ENCODE measurements around the gene LRRC32.

DNA sequence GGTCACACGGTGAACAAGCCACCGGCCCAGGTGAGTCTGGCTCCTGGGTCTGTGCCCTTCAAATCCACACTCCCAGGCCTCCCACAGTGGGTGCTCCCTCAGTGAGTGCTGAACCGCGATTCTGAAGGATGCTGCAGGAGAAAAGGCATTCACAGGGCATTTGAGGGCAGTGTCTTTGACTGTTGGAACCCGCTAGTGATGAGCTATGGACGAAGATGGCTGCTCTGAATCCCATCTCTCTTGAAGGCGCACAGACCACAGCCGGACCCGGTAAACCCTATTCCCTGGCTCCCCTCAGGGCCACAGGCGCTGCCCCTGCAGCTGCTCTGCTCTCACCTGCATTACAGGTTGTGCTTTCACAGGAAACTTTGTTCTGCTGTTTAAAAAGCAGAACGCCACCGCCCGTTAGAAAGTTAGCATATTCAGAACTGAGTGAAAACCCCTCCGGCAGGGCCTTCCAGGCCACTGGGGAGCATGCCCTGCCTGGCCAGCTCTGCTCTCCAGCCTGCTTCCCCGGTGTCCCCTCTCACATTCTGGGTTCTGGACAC, 3.2 kb downstream of the LRRC32 start:
- TF ChIP-seq, protein P1, sequence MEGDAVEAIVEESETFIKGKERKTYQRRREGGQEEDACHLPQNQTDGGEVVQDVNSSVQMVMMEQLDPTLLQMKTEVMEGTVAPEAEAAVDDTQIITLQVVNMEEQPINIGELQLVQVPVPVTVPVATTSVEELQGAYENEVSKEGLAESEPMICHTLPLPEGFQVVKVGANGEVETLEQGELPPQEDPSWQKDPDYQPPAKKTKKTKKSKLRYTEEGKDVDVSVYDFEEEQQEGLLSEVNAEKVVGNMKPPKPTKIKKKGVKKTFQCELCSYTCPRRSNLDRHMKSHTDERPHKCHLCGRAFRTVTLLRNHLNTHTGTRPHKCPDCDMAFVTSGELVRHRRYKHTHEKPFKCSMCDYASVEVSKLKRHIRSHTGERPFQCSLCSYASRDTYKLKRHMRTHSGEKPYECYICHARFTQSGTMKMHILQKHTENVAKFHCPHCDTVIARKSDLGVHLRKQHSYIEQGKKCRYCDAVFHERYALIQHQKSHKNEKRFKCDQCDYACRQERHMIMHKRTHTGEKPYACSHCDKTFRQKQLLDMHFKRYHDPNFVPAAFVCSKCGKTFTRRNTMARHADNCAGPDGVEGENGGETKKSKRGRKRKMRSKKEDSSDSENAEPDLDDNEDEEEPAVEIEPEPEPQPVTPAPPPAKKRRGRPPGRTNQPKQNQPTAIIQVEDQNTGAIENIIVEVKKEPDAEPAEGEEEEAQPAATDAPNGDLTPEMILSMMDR (IDR thresholded peaks at IDR 0.05 in 4 of 5, conservative IDR thresholded peaks at IDR 0.05 in 1 of 5), result no peak
- TF ChIP-seq POLR2A (IDR thresholded peaks at IDR 0.05), result no peak
